Measurements from ENCODE around the gene APBB2. TPM values are rescaled to one million over a fixed set of nuclear protein-coding genes. Genes with fewer than 3 reads are reported as not detected.

APBB2 gene
- total RNA-seq, 1 donor: 75.8 TPM

DNA sequence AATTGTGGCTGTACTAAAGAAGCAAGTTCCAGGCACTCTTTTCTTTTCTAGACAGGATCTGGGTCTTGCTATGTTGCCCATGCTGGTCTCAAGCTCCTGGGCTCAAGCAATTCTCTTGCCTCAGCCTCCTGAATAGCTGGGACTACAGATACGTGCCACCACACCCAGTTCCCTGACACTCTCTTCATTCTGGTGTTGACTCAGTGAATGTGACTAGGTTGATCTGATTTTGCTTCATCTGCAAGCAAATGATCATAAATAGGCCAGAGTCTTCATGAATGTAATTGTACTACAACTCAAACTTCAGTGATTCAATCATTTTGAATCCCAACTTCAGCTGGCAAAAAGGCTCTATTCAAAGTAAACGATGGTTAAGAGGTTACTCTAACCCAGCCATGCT lies 78.5 kb downstream of the APBB2 start:
- H3K4me3 ChIP-seq (ENCODE audit: low read depth, low read length): no peak overlapping the region
- TF ChIP-seq CTCF (IDR thresholded peaks at IDR 0.05; ENCODE audit: insufficient read depth, low read length): no peak
- DNase-seq (ENCODE audit: low read depth): peak; percentile 34

DNA sequence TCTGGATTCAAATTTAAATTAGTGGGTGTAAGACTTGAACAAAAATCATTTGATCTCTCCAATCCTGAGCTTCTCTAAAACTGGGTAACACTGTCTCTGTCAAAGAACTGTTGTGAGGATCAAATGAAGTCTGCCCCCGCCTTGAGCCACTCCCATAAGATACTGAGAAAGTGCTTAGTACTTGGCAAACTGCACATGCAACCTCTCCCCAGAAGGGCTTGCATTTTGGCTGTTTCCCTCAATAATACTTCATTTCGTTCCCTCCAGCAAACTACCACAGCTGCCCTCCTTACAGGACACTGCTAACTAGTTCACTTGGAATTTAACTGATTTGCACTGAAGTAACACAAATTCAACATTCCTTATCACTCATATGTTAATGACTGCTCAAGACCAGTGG lies 79.8 kb downstream of the APBB2 start:
- peak; percentile 29 for TF ChIP-seq CTCF (IDR thresholded peaks at IDR 0.05; ENCODE audit: insufficient read depth, low read length)
- peak; percentile 46 for DNase-seq (ENCODE audit: low read depth)
- H3K4me3 ChIP-seq (ENCODE audit: low read depth, low read length): no peak overlapping the region

DNA sequence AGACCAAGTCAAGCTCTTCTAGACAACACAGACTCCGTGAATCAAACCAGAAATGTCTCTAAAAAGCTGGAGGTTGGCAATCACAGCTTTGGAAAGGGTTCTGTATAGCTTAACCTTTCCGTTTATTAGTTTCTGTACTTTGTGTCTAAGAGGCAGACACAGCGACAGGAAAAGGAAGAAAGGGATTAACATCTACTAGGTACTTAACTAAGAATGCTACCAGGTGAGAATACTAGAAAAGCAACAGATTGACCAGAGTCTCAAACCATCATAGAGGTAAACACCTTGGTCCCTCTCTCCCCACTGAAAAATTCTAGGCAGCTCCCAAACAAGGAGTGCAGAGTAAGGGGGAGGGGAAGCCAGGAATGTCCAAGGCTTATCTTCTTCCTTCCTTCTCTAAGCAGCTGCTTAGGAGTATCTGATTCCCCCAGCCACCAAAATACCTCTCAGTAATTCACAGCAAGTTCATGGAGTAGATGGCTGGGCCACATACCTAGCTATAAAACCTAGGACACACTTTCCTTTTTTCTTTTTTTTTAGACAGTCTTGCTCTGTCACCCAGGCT lies 80.8 kb downstream of the APBB2 start:
- no peak overlapping the region for H3K4me3 ChIP-seq (ENCODE audit: low read depth, low read length)
- TF ChIP-seq CTCF (IDR thresholded peaks at IDR 0.05; ENCODE audit: insufficient read depth, low read length): no peak
- no peak for DNase-seq (ENCODE audit: low read depth)

DNA sequence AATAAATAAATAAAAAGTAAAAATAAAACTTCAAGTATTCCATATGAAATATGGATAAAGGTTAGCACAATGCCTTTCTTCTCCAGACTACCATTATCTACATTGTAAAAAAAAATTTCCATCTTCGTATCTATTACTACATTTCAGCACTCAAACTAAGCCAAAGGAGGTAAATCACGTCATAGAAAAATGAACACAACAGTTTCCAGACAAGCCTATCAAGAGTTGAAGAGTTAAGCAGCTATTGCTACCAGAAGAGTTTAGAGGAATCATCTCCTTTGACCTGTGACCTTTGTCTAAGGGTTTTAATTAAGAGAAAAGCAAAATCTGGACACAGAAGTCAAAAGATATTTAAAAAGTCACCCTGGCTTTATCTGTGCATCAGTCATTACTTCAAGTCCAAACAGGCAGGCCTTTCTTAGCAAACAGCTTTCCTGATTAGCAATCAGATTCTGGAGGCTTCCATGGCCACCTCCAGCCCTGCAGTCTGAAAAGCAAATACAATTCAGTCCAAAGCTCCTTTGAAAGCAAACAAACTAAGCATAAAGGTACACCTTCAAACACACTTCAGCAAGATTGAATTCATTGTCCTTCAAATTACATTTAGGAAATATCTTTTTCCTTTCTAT lies 82.2 kb downstream of the APBB2 start:
- TF ChIP-seq CTCF (IDR thresholded peaks at IDR 0.05; ENCODE audit: insufficient read depth, low read length): no peak
- DNase-seq (ENCODE audit: low read depth): no peak
- H3K4me3 ChIP-seq (ENCODE audit: low read depth, low read length): no peak overlapping the region

- no peak overlapping the region for H3K4me3 ChIP-seq (ENCODE audit: low read depth, low read length)
- no peak for TF ChIP-seq CTCF (IDR thresholded peaks at IDR 0.05; ENCODE audit: insufficient read depth, low read length)
Measured at GRCh38 chr4:41129936-41130440, 84.4 kb downstream of the APBB2 start.

DNA sequence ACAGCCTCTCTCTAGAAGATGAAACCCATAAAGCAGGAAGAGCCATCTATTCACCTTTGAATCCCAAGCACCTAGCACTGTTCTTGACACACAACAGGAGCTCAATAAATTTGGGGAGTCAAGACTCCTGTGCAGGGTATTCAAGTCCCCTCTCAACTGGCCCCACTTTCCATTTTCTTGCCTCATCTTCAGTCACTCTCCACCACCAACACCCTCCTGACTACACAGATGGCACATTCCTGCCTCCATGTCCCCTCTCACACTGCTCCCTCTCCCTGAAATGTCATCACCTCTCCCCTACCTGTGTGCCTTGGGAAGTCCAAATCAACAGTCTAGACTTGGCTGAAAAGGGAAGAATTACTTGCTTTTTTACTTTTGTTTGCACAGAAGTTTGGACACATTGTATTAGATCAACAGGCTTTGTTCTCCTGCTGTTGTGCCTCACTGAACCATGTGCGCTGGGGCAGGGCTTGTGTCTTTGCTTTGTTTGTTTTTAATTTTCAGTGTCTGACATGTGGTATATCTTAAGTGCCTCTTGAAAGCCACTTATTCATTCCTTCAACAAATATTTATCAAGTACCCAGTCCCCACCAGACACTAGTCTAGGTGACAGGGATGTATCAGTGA lies 85.1 kb downstream of the APBB2 start:
- no peak for TF ChIP-seq CTCF (IDR thresholded peaks at IDR 0.05; ENCODE audit: insufficient read depth, low read length)
- no peak for DNase-seq (ENCODE audit: low read depth)
- no peak overlapping the region for H3K4me3 ChIP-seq (ENCODE audit: low read depth, low read length)

More at GRCh38 chr4:41129936-41130440, 84.4 kb downstream of the APBB2 start:
- no peak for DNase-seq (ENCODE audit: low read depth)

Data from fibroblast of the aortic adventitia (primary cell).